ENCODE data around the gene SLC38A5.
A peak's percentile ranks its signal among the peaks of the same experiment; 100 is the strongest.

The SLC38A5 gene

DNA sequence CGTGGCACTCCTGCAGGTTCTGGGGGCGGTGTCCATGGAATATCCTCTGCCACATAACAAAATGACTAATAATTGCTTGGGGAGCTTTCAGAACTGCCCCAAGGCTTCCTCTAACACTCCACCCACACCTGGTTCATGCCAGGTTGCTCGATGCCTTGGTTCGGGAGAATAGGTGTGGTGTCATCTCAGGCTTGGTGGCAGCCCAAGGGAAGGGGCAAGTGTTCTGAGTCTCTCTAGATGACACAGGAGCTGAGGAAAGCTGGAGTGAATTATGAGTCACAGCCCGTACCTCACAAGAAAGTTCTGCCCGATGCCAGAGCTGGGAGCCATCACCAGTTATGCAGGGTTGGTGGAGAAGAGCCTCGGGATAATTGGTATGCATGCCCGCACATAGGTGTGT lies 20.6 kb upstream of the SLC38A5 start:
- DNase-seq (ENCODE audit: low read depth), result no peak

DNA sequence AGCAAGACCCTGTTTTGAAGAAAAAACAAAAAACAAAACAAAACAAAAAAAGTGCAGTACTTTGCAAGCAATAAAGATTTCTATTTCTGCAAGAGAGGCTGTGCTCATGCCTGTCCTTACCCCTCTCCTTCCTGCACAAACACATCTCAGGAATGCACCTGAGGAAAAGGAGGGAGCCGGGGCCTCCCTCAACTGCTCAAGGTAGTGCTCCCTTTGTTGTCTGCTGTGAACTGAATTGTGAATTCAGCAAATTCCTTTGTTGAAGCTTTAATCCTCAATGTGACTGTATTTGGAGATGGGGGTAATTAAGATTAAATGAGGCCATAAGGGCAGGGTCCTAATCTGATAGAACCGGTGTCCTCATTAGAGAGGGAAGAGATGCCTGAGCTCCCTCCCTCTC lies 19.8 kb upstream of the SLC38A5 start:
- DNase-seq (ENCODE audit: low read depth), result no peak

DNA sequence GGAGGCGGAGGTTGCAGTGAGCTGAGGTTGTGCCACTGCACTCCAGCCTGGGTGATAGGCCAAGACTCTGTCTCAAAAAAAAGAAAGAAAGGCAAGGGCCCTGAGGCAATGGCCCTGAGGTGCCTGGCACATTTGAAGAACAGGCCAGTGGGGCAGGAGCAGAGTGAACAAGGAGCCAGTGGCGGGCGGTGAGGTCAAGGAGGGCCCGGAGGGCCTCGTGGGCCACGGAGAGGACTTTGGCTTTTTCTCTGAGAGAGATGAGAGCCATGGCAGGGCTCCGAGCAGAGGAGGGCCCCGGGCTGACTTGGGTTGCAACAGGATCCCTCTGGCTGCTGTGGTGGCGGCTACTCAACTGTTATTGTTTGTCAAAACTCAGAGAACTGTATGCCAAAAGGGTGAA lies 19.2 kb upstream of the SLC38A5 start:
- DNase-seq (ENCODE audit: low read depth), result no peak

- DNase-seq (ENCODE audit: low read depth), result no peak
Measured at GRCh38 chrX:48488034-48488433, 18.0 kb upstream of the SLC38A5 start.

GRCh38 chrX:48487362-48487798 lies 17.3 kb upstream of the SLC38A5 start:
- DNase-seq (ENCODE audit: low read depth), result peak; percentile 78

GRCh38 chrX:48482526-48482925 lies 12.5 kb upstream of the SLC38A5 start:
- DNase-seq (ENCODE audit: low read depth), result no peak

- no peak for DNase-seq (ENCODE audit: low read depth)
Measured at GRCh38 chrX:48480583-48480982, 10.5 kb upstream of the SLC38A5 start.

- no peak for DNase-seq (ENCODE audit: low read depth)
Measured at GRCh38 chrX:48480142-48480541, 10.1 kb upstream of the SLC38A5 start.

GRCh38 chrX:48478806-48479205 lies 8.7 kb upstream of the SLC38A5 start:
- no peak for DNase-seq (ENCODE audit: low read depth)

DNA sequence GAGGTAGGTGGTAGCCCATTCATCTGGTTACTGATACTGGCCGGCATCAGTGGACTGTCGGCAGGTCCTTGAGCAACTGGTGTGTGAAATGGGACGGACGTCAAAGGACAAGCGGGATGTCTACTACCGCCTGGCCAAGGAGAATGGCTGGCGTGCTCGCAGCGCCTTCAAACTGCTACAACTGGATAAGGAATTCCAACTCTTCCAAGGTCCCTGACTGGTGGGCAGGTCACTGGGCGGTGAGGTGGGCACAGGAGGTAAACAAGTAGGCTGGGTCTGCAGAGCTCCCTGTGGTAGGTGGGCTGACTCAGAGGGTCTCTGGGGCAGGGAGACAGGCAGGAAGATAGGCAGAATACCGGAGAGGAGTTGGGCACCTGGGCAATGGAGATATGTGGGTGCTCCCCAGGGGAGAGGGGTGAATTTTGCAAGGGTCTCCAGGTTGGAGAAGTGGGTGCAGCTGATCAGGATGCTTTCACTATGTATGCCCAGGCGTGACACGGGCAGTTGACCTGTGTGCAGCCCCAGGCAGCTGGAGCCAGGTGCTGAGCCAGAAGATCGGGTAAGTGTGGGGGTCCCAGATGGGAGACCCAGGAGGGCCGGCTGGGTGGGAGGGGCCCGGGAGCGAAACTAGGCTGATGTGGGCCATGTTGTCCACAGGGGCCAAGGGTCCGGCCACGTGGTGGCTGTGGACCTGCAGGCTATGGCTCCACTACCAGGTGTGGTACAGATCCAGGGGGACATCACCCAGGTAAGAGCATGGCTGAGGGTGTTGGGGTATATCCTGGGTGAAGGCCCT lies 8.1 kb upstream of the SLC38A5 start:
- no peak for DNase-seq (ENCODE audit: low read depth)

DNA sequence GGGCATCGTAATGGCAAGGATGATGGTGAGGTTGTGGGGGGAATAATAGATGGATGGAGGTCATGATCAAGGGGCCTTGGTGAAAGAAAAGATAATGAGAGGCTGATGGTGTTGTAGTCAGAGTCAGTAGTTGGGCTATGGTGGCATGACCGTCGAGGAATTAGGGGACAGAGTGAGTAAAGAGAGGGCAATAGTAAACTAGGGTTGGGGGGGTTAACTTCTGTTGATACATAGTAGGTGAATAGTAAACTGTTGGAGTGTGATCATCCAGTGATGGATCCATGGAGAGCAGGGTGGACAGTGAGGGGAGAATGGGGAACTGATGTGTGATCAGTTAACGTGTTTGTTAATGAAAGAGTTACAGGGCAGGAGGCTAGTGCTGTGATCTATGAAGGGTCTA lies 6.9 kb upstream of the SLC38A5 start:
- no peak for DNase-seq (ENCODE audit: low read depth)

DNA sequence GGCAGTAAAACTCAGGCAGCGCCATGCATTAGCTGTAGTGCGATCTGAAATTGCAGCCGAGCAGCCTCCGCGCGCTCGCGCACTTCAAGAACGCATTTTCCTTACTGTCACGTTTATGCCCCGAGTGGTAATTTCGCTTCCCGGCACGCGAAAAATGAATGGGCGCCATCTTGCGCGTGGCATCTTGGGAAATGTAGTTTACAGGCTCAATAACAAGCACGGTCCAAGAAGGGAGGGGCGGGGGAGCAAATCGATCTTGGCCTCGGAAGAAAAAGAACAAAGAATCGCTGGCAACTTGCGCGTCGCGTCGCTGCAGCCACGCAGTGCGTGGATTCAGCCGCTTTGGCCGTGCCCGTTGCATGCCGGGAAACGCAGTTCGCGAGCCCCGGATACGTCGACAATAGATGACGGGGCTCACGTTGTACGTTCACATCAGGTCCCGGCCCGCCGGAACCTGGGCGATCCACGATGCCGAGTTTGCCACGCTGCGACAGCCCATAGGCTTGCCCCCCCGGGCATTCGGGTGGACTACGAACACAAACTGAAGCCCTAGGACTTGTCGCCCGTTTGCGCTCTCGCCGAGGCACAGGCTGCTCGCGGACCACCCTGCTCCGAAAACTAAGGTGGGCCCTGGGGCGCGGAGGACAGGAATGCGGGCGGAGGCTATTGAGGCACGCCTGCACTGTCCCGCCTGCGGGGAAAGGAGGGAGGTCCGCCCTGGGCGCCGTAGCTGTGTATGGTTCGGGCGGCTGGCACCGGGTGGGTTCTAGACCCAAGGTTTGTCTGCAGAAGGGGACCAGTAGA lies 5.9 kb upstream of the SLC38A5 start, which contains the start of gene FTSJ1:
Gene FTSJ1 (plus strand): TSS at position 426 of the 804 bp plus-strand sequence. CDS start 1,849 bp downstream, outside the sequence.
- DNase-seq (ENCODE audit: low read depth), result peak; percentile 74

DNA sequence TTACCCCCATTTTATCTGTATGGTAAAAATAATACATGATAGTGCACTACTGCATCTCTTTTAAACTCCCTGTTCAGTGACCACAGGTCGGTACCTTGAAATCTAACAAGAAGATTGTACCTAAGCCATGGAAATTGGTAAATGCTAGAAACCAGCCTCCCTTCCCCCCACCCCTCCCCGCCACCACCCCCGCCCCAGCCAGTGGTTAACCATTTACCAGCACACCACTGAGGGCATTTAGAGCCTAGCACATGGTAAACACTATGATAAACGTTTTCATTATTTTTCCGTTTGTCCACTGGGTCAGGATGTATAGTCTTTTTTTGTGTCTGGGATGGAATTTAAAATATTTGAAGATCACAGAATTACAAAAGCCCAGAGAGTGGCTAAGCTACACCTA lies 5.2 kb upstream of the SLC38A5 start:
- no peak for DNase-seq (ENCODE audit: low read depth)

DNA sequence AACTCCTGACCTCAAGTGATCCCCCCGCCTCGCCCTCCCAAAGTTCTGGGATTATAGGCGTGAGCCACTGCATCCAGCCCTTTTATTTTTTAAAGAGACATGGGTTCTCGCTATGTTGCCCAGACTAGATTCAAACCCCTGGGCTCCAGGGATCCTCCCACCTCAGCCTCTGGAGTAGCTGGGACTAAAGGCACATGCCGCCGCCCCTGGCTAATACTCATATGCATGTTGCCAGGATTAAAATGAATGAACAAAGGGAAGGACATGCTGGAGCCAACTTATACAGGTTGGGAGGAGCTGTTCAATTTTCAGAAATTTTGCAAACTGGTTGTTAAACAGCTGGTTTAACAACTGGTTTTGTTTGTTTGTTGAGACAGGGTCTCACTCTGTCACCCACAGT lies 4.5 kb upstream of the SLC38A5 start:
- DNase-seq (ENCODE audit: low read depth), result no peak

- DNase-seq (ENCODE audit: low read depth), result no peak
Measured at GRCh38 chrX:48474127-48474526, 4.1 kb upstream of the SLC38A5 start.

DNA sequence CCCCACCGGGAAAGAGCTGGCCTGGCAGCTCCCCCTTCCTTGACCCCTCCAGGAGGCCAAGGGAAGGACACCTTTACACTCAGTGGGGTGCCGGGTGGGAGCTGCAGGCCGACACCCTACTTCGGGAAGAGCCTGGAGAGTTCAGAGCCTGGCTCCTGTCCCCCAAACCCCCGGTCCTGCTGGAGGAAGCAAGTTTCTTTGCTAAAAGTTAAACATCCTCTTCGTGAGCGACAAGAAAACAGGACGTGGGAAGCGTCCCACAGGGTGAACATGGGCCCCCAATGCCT lies 3.6 kb upstream of the SLC38A5 start:
- DNase-seq (ENCODE audit: low read depth), result no peak

- no peak for DNase-seq (ENCODE audit: low read depth)
Measured at GRCh38 chrX:48472851-48473703, 3.0 kb upstream of the SLC38A5 start.

DNA sequence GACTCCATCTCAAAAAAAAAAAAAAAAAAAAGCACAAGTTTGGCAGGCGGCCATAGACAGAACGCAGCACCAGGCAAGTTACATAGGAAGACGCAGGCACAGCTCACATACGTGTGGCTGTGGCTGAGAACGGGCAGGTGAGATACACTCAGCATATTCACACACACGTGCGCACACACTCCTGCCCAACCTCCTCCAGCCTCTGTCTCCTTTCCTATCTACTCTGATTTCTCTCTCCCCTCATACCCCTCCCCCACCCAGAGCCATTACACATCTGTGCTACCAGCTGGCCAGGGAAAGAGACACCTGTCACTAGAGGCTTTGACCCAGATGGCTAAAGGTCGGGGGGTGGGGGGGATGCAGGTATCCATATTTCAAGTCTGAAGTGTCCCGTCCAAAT lies 2.2 kb upstream of the SLC38A5 start:
- DNase-seq (ENCODE audit: low read depth), result no peak

- no peak for DNase-seq (ENCODE audit: low read depth)
Measured at GRCh38 chrX:48471504-48471903, 1.4 kb upstream of the SLC38A5 start.

DNA sequence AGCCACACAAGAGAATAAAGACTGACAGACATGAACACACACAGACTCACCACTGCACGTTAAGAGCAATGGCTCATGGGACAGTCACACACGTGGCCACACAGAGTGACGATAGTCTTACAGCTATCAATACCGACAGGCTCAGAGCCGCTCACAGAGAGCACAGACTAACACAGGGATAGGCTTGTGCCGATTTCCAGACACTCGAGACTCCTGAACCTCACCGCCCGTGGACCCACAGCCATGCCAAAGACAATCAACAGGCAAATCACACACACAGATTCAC lies 716 bp upstream of the SLC38A5 start:
- no peak for DNase-seq (ENCODE audit: low read depth)

GRCh38 chrX:48468693-48469691 lies 1.1 kb downstream of the SLC38A5 start:
- DNase-seq (ENCODE audit: low read depth), result no peak

DNA sequence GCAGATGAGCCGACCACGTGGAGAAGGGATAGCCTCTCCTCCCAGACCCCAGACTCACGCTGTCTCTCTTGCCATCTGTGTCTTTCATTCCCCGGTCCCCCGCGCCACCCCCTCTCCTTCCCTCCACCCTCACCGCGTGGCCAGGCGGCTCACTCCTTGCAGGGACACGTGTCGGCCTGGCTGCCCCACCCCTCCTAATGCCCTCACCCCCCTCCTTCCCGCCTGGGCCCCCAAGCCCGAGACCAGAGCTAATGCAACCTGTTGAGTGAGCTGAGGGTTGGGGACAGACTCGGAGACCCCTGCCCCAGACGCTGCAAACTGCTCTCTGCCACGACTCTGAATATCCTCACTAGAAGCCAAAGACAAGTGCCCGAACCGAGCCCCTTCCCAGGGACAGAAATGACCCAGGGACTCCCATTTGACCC lies 1.8 kb downstream of the SLC38A5 start:
- no peak for DNase-seq (ENCODE audit: low read depth)
